GM18499 (cell line): ENCODE results near the gene PIP5KL1.
"Not testable (repeated sequence)": the region's sequence is repeated elsewhere in the genome, so short reads cannot be mapped to it uniquely, and the experiment has no call there.

Source experiments
- ATAC-seq: cut with Tn5 transposase; IDR thresholded peaks from one replicate; pipeline ENCODE4 v1.9.1; 2021; ENCODE audit warnings: moderate number of reproducible peaks; ENCODE audit not compliant: insufficient read depth, unreplicated experiment

PIP5KL1 gene

DNA sequence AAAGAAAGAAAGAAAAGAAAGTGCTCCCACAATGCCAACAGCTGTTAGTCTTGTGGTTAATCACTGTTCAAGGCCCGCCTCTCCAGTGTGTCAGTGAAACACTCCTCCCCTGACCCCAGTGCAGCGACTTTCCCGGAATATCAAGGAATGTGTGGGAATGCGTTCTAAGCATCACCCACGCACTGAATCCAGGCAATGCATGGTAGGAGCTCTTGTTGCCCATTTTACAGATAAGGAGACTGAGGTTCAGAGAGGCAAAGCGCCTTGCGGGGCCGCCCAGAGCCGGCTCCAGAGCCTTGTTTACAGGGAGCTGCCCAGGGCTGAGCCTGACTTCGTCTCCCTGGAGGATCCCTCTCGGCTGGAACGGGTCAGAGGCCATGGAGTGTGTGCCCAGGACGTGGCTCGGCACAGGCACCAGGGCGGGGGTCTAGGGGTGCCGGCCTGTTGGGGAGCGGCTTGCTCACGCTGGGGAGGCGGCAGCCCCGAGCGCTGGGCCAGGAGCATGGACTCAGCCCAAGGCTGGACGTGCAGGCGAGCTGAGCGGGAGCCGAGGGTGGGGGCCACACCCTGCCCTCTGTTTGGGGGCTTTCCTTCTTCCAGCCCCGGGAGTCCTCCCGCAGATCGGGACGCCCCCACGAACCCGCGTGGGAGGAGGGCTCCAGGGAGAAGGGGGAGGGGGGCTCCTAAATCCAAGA, 32.0 kb downstream of the PIP5KL1 start:
- ATAC-seq: no peak

- ATAC-seq: no peak
These were observed 33.3 kb downstream of the PIP5KL1 start for GRCh38 chr9:127897193-127897692.

DNA sequence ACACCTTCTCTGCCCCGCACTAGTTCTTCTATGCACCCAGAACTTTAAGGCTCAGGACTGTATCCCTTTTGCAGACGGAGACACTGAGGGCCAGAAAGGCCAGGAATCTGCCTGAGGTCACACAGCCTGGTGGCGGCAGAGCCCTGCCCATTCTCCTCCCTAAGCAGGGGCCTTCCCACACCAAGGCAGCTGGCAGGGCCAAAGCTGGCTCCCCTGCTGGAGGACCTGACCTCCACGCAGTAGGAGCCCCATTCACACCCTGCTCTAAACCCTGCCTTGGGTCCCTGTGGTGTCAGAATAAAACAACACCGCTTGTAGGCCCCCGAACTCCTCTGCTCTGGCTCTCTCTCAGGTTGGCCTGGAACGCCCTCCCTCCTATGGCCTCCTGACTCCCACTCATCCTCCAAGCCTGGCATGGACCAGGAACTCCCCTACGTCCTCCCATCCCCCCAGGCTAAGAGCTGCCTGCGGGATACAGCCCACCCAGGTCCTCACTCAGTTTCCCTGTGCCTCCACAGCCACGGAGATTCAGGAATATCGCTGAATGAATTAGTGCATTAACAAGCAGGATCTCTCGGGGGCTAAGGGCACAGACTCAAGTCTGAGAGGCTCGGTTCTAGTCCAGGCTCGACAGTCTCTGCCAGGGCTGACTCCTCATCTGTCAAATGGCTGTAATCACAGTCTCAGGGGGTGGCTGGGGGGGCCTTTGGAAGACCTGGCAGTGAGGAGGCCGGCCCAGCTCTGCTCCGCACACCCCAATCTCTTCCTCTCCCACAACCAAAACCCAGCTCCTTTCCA, 34.0 kb downstream of the PIP5KL1 start:
- no peak for ATAC-seq

DNA sequence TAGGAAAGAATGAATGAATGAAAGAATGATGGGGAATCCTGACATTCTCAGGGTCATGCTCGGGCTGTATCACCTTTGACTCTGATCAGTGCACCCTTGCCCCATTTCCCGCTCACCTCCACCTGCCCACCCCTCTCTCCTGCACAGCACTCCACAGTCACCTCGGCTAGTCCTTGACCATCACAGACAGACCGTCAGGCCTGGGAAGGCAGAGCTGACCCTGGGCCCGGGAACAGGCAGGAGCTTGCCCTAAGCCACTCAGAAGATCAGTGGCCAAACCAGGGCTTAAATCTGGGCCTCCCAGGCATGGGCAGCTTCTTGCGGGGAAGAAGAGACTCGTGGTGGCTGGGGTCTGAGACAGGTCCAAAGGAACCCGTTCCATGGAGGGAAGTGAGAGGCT, 34.8 kb downstream of the PIP5KL1 start:
- ATAC-seq: no peak

DNA sequence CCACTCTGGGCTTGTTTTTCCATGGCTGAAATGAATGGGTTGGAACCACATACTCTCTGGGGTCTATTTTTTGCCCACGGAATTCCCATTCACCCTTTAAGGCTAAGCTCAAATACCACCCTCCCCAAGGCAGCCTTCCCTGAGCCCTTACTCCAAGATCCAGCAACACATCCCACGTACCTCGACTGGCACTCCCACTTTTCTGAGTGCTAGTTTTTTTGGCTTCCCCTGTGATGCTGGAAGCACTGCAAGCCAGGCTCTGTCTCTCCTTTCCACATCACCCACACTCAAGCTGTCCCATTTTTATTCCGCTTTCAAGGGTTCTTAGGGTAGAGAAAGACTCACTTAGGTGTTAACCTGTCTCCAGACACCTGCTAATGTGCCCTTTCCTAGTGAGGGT, 37.2 kb downstream of the PIP5KL1 start:
- no peak for ATAC-seq

DNA sequence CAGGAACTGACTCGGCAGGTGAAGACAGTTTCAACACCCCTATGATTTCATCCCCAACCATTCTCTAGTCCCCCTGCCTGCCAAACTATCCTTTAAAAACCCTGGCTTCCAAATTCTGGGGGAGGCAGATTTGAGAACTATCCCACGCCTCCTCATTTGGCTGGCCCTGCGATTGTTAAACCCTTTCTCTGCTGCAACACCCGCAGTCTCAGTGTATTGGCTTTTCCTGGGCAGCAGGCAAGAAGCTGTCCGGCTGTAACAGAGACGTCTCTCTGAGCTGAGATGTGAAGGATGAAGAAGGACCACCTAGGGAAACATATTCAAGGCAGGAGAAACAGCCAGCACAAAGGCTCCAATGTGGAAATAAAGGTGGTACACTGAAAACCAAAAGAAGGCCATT, 37.7 kb downstream of the PIP5KL1 start:
- no peak for ATAC-seq

DNA sequence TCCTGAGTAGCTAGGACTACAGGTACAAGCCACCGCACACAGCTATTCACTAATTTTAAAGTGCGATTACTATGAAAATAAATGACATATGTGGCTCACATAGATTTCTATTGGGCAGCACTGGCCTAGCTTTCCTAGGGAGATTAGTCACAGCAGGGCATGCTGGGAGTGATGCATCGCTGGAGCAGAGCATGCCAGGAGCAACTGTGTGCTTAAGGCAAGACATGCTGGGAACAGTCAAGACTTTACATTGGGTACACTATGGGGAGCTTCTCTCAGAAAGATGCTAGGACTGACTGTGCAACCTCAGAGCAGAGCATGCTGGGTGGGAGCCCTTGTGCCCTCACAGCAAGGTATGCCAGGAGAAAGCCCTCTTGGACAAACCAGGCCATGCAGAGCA, 40.5 kb downstream of the PIP5KL1 start:
- ATAC-seq: no peak

DNA sequence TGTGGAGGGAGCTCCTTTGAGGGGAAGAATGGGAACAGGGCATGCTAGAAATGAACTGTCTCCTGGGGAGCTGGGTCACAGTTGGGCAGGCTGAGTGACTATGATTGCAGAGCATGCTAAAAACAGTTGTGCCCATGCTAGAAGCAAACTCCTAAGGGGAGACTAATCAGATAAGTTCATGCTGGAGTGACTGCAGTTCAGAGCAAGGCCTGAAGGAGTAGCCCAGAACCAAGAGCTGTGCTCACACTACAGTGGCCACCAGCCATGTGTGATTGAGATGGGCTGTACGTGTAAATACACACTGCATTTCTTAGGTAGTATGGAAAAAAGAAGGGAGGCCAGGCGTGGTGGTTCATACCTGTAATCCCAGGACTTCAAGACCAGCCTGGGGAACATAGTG, 42.8 kb downstream of the PIP5KL1 start:
- no peak for ATAC-seq

GRCh38 chr9:127886401-127886972, 44.1 kb downstream of the PIP5KL1 start:
- ATAC-seq: no peak

GRCh38 chr9:127885508-127886281, 44.9 kb downstream of the PIP5KL1 start:
- no peak for ATAC-seq

- ATAC-seq: no peak
These were observed 45.5 kb downstream of the PIP5KL1 start for GRCh38 chr9:127884976-127885490.

GRCh38 chr9:127884427-127884911, 46.1 kb downstream of the PIP5KL1 start:
- ATAC-seq: no peak

DNA sequence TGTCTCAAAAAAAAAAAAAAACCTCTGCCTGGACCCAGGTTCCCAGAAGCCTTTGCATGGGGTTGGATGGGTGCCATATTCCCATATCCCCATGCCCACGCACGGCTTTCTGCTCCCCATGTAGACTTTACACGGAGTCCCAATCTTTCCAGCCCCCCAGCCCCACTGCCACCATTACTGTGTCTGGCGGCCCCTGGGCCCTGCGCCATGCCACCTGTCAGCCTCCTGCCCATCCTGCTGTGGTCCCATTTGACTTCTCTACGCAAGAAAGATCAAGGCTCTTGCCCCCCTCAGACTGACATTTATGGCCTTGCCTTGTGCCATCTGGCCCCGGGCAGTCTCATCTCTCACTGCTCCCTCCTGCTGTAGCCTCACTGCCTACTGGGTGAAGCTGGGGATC, 46.6 kb downstream of the PIP5KL1 start:
- ATAC-seq: no peak

- ATAC-seq: not testable (repeated sequence)
These were observed 48.9 kb downstream of the PIP5KL1 start for GRCh38 chr9:127881715-127882114.

- ATAC-seq: no peak
These were observed 50.4 kb downstream of the PIP5KL1 start for GRCh38 chr9:127880143-127880542.

DNA sequence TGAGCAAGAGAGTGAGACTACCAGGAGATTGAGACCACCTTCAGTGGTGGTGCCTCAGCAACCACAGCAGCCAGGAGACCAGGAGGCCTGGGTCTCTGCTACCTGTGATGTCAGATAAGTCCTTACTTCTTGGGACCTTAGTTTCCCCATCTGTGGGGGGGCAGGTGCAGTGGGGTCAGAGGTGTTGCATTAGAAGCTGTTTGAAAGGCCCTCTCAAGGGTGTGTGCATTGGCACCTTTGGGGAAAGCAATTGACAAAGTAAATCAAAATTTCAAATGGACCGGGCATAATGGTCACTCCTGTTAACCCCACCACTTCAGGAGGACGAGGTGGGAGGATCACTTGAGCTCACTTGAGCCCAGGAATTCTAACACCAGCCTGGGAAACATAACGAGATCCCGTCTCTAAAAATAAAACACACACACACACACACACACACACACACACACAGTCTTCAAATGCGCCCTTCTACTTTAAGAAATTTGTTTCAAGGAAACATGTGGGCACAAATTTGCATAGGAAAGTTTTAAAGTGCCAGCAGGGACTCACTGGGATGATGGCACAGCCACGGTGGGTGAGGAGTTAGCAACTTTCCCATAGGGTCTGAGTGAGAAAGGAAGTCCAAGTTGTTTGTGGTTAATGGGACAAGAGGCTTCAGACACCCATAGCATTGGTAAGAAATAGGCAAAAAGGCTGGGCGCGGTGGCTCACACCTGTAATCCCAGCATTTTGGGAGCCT, 51.8 kb downstream of the PIP5KL1 start:
- ATAC-seq: no peak

DNA sequence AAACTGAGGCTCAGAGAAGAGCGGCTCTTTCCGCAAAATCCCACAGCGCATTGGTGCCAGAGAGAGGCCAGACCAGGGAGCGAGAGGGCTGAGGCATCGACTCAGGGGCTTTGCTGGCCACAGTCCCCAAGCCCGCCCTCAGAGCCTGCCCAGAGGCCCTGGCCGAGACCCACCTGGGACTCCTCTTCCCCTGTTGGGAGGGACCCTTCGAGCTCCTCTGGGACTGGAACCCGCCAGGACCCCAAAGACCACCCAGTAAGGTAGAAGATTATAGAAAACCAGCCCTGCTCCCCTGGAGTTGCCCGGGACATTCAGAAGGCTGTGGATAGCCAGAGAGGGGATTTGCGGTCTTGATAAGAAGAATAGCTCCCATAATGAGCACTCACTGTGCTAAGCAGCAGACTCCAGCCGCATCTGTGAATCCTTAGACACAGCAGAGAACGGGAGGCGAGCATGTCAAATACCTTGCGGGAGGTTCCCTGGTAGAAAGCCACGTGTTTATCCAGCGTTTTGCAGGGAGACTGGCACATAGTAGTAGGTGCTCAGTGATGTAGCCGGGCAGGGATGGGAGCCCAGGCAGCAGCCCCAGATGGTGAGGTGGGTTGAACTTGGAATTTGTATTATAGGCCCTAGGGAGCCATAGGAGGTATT, 52.5 kb downstream of the PIP5KL1 start:
- no peak for ATAC-seq

- no peak for ATAC-seq
These were observed 53.0 kb downstream of the PIP5KL1 start, which contains the start of gene AK1 for GRCh38 chr9:127877566-127877998. Gene AK1, minus strand, starts transcription at chr9:127877675. Its CDS starts 3,058 bp downstream, at chr9:127874617.
